T47D (cell line): Measurements from ENCODE around the gene DIMT1.

Experiments used
- DNase-seq, 2 experiments: peaks; one replicate each; pipeline versions ENCODE4 v3.0.0 to v3.0.0-alpha.2; 2011 to 2012; ENCODE audit warnings: low read depth in 1 of 2, low spot score in 1 of 2
- JUND ChIP-seq: IDR thresholded peaks from 2 replicates; pipeline ENCODE4 v1.6.1; 2012; ENCODE audit warnings: low read depth
- in situ Hi-C: cut with HindIII; loops from 2 replicates; pipeline ENCODE4 v1.10.0; 2016; ENCODE audit warnings: low sequenced_read_pairs, low pct_unique_long_range_greater_than_20kb

The DIMT1 gene

GRCh38 chr5:62403411-62404250 lies at the start of gene DIMT1:
DIMT1 (minus strand) TSS chr5:62403905; CDS start chr5:62403772, 133 bp downstream.
- DNase-seq = peak; percentile 83 to 98
- no peak for TF ChIP-seq JUND

GRCh38 chr5:62450259-62450658 lies 46.6 kb upstream of the DIMT1 start:
- DNase-seq = no peak
- TF ChIP-seq JUND = no peak
- in situ Hi-C loops = no loop called here

More at GRCh38 chr5:62403411-62404250, at the start of gene DIMT1:
- in situ Hi-C loops = no loop called here

GRCh38 chr5:62448528-62448927 lies 44.8 kb upstream of the DIMT1 start:
- no peak for TF ChIP-seq JUND
- DNase-seq = no peak
- in situ Hi-C loops = no loop called here

- no peak for TF ChIP-seq JUND
- in situ Hi-C loops = no loop called here
- no peak for DNase-seq
Measured at GRCh38 chr5:62432621-62433064, 28.9 kb upstream of the DIMT1 start.

- in situ Hi-C loops = no loop called here
Measured at GRCh38 chr5:62431735-62432620, 28.3 kb upstream of the DIMT1 start.

GRCh38 chr5:62424763-62425162 lies 21.1 kb upstream of the DIMT1 start:
- DNase-seq = no peak
- in situ Hi-C loops = no loop called here
- TF ChIP-seq JUND = no peak

More at GRCh38 chr5:62431735-62432620, 28.3 kb upstream of the DIMT1 start:
- no peak for DNase-seq
- no peak for TF ChIP-seq JUND

GRCh38 chr5:62421414-62421813 lies 17.7 kb upstream of the DIMT1 start:
- in situ Hi-C loops = no loop called here
- no peak for DNase-seq
- no peak for TF ChIP-seq JUND

- DNase-seq = no peak
- TF ChIP-seq JUND = no peak
- in situ Hi-C loops = no loop called here
Measured at GRCh38 chr5:62419609-62420008, 15.9 kb upstream of the DIMT1 start.

- DNase-seq = no peak
- in situ Hi-C loops = no loop called here
- no peak for TF ChIP-seq JUND
Measured at GRCh38 chr5:62418462-62419076, 14.9 kb upstream of the DIMT1 start.

GRCh38 chr5:62413711-62414110 lies 10.0 kb upstream of the DIMT1 start:
- in situ Hi-C loops = no loop called here
- TF ChIP-seq JUND = no peak
- DNase-seq = no peak

- in situ Hi-C loops = no loop called here
- no peak for TF ChIP-seq JUND
- DNase-seq = peak; percentile 85 to 100
Measured at GRCh38 chr5:62412549-62413329, 9.0 kb upstream of the DIMT1 start, which contains the start of gene IPO11. IPO11 (plus strand) TSS chr5:62412763; CDS start chr5:62437280, 24,517 bp downstream.
